ENCODE measurements around the gene ARHGEF3. TPM values are rescaled to one million over a fixed set of nuclear protein-coding genes. Genes with fewer than 3 reads are reported as not detected.

The ARHGEF3 gene
- total RNA-seq, 1 experiment from 2014 or later = 4.4 TPM

DNA sequence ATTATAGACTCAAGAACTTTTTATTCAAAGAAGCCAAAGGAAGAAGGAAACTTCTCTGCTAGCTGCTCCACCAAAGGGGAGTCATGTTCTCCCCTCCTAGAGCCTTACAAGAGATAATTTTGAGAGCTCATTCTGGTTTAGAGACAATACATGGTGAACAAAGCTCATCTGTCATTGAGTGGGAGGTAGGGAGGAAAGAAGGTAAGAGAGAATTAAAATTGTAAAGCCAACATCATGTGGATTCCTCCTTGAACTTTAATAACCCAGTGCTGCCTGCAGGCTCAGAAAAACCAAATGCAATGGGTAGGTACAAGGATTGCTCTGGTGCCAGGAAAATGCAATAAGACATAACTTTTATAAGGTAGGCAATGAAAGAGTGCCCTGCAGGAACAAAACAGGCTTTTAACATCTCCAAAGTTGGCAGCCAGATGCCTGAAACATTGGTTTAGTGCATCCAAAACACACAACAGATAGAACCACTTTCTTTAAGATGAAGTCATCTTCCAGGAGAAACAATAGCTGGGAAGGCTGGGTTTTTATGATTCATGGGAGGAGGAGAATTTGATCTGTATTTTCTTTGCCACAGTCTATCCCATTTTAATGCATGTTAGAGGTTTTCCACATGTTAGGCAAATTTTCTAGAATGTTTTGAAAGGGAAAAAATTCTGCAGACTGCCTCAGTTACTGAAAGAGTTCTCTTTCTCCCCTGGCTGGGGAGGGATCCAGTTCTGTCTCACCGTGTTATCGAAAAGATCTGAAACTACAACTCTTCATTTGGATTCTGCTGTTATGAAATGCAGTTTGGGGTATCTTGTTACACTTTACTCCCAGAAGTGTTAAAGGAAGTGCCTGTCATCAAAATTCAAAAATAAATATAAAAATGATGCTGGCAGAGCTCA lies 11.3 kb upstream of the ARHGEF3 start:
- Mint-ChIP-seq H3K4me1 (peaks cover 8 to 9% of the 10 kb centered on the region in 2 experiments; a peak in 3 of 4 replicates), H3K36me3 (ENCODE audit: insufficient read depth in 1 of 3, low read depth in 3 of 3) (no peaks in the 10 kb centered on the region), H3K27ac (no peak overlapping the region), H3K9me3 (no peaks in the 10 kb centered on the region), H3K27me3 (ENCODE audit: low read depth) (no peaks in the 10 kb centered on the region; the same call in 1 of the 2 replicates), H3K4me3 (no peak overlapping the region)
- H3K79me1 ChIP-seq (ENCODE audit: insufficient read depth, low read depth, low read length, poor library complexity, severe bottlenecking) = no peaks in the 10 kb centered on the region
- H2BK12ac ChIP-seq (ENCODE audit: insufficient read length, low read depth, low read length) = no peak overlapping the region
- no peak for DNase-seq
- H2BK20ac ChIP-seq (ENCODE audit: low read depth, low read length, poor library complexity, severe bottlenecking) = no peak overlapping the region
- H4K5ac ChIP-seq (ENCODE audit: insufficient read length, low read depth, low read length) = no peak overlapping the region
- H3K27me3 ChIP-seq (ENCODE audit: insufficient read depth, low read length) = no peaks in the 10 kb centered on the region
- no peak overlapping the region for H3K27ac ChIP-seq (ENCODE audit: insufficient read length, low read depth, low read length)
- no peak overlapping the region for H2AFZ ChIP-seq (ENCODE audit: low read length)
- no peak overlapping the region for H2BK5ac ChIP-seq (ENCODE audit: insufficient read length, low read length)
- no peaks in the 10 kb centered on the region for H4K20me1 ChIP-seq (ENCODE audit: control insufficient read depth, insufficient read depth, insufficient read length)
- H2BK120ac ChIP-seq (ENCODE audit: low read depth, low read length, poor library complexity, severe bottlenecking) = no peak overlapping the region
- H3K4me1 ChIP-seq (ENCODE audit: insufficient read depth, low read length) = no peaks in the 10 kb centered on the region
- no peaks in the 10 kb centered on the region for H3K79me2 ChIP-seq (ENCODE audit: insufficient read depth, low read length)
- H3K4me2 ChIP-seq (ENCODE audit: insufficient read depth, insufficient read length, low read length) = no peak overlapping the region
- H3K23me2 ChIP-seq (ENCODE audit: insufficient read length, low read depth, low read length, poor library complexity, severe bottlenecking) = no peaks in the 10 kb centered on the region
- no peak overlapping the region for H3K9ac ChIP-seq (ENCODE audit: extremely low read depth, insufficient read length, low read length)
- no peak overlapping the region for H3K18ac ChIP-seq (ENCODE audit: insufficient read length, low read depth, low read length)
- H3K4ac ChIP-seq (ENCODE audit: low read depth, low read length) = no peak overlapping the region
- no peak overlapping the region for H3K14ac ChIP-seq (ENCODE audit: insufficient read depth, low read length)
- TF ChIP-seq, protein P1, sequence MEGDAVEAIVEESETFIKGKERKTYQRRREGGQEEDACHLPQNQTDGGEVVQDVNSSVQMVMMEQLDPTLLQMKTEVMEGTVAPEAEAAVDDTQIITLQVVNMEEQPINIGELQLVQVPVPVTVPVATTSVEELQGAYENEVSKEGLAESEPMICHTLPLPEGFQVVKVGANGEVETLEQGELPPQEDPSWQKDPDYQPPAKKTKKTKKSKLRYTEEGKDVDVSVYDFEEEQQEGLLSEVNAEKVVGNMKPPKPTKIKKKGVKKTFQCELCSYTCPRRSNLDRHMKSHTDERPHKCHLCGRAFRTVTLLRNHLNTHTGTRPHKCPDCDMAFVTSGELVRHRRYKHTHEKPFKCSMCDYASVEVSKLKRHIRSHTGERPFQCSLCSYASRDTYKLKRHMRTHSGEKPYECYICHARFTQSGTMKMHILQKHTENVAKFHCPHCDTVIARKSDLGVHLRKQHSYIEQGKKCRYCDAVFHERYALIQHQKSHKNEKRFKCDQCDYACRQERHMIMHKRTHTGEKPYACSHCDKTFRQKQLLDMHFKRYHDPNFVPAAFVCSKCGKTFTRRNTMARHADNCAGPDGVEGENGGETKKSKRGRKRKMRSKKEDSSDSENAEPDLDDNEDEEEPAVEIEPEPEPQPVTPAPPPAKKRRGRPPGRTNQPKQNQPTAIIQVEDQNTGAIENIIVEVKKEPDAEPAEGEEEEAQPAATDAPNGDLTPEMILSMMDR (conservative IDR thresholded peaks at IDR 0.05) = no peak
- no peak overlapping the region for H3T11ph ChIP-seq (ENCODE audit: low read length)
- no peak overlapping the region for H4K91ac ChIP-seq (ENCODE audit: insufficient read length, low read depth, low read length)
- H3K56ac ChIP-seq (ENCODE audit: insufficient read length, low read depth, low read length) = no peak overlapping the region
- no peak overlapping the region for H4K8ac ChIP-seq (replicated peaks; ENCODE audit: insufficient read length, low read depth, low read length)
- WGBS (ENCODE audit: extremely low coverage, insufficient read length, low lambda C conversion rate) = no CpG with 5 or more reads among the region's 2 CpGs
- H3K9me3 ChIP-seq (ENCODE audit: control insufficient read depth, low read depth, low read length) = no peaks in the 10 kb centered on the region
- no peak overlapping the region for H3K23ac ChIP-seq (ENCODE audit: insufficient read length, low read depth, low read length)
- H2AK5ac ChIP-seq (ENCODE audit: insufficient read length, low read length) = no peak overlapping the region
- no peak overlapping the region for H2BK15ac ChIP-seq (ENCODE audit: low read depth, low read length)
